Activated naive CD8-positive, alpha-beta T cell treated with anti-CD3 and anti-CD28 coated beads, Interleukin-2, amount 50 U/mL, for 16 hours (primary cell): Measurements from ENCODE around the gene SEZ6L2.
"Not testable (repeated sequence)": the region's sequence is repeated elsewhere in the genome, so short reads cannot be mapped to it uniquely, and the experiment has no call there.

ENCODE experiments used
- DNase-seq: peaks from one replicate; pipeline ENCODE4 v3.0.0-alpha.2; 2020; ENCODE audit warnings: low read depth, low spot score

The SEZ6L2 gene

DNA sequence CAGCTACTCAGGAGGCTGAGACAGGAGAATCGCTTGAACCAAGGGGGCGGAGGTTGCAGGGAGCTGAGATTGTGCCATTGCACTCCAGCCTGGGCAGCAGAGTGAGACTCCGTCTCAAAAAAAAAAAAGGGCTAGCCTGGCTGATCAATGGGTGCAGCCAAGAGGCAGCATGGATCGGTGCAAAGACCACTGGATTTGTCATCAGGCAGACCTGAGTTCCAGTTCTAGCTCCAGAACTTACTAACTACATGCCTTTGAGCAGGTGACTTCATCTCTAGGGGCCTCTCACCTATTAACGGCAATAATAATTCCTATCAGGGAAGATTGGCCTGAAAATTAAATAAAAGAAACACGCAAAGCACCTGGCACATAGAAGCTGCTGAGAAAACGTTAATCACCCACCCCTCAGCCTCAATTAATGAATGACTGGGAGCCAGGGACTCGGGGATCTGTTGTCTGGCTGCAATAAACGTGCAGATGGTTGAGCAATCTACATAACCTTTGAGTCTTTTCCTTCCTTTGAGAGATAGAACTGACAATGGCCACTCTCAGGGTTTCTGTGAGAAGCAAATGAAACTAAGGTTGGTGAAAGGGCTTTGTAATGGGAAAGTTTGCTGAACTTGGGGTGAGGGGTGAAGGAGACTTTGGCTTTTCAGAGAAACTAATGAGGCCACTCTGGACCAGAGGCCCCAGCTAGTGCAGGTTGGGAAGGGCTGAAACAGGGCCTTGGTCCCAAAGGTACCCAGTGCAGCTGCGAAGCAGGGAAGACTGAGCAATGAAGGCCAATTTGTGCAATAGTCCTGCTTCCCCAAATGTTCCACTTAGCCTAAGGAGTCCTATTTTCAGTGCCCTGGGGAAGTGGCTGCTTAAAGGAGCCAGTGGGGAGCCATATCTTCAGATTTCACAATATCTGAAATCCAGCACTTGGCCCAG, 7.6 kb downstream of the SEZ6L2 start:
- DNase-seq: no peak

DNA sequence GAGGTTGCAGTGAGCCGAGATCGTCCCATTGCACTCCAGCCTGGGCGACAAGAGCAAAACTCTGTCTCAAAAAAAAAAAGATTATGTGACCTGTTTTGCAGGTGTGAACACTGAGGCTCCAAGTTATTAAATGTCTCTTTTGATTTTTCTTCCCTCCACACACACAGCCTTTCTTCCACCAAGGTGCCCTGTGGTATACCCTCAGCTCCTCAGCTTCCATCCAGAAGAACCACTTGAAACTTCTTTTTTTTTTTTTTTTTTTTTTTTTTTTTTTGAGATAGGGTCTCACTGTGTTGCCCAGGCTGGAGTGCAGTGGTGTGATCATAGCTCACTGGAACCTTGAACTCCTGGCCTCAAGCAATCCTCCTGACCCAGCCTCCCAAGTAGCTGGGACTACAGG, 10.0 kb downstream of the SEZ6L2 start:
- not testable (repeated sequence) for DNase-seq

DNA sequence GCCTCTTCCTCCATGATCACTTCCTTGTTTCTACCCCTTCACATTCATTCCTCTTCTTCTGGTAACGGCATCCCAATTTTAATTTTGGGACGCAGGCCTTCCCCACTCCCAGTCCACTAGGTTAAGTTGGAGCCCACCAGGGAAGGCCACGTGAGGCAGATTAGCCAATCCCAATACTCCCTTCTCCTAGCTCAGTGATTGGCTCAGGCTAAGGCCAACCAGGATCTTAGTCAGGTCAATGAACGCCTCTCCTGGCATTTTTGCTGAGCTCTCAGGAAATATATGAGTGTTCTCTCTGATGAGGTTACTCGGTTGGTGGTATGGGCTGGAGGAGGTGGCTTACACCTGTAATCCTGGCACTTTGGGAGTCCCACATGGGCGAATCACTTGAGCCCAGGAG, 15.4 kb downstream of the SEZ6L2 start:
- no peak for DNase-seq

DNA sequence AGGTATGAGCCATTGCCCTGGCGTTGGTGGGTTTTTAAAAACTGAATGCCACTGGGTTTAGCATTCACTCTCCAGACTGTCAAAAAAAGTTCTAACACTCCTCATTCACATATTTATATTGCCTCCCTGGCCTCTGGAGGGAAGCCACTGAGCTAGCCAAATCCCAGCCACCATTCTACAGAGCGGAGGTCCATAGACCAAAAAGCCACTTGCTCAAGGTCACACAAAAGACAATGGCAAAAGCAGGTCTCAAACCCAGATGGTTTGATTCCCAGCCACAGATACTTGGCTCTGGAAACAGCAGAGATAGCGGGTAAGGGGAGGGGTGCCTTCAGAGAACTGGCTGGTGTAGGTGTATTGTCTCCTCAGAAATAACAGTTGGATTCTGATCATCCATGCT, 18.3 kb downstream of the SEZ6L2 start:
- no peak for DNase-seq

DNA sequence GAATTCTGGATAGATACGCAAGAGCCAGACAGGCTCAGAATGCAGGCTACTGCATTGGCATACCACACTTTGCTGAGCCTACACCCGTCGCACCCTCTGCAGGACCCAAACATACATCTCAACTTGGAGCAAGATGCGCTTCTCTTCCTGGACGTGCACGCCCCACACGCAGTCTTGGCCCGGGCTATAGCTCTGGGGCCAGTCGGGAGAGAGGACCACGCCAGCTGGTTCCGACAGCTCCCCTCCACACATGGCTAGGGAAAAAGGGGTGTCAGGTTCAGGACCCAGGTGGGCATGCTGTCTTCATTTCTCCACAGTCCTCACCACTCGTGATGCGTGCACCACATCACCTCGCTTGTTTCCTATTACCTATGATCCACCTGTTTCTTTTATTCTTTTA, 21.2 kb downstream of the SEZ6L2 start:
- DNase-seq: no peak

DNA sequence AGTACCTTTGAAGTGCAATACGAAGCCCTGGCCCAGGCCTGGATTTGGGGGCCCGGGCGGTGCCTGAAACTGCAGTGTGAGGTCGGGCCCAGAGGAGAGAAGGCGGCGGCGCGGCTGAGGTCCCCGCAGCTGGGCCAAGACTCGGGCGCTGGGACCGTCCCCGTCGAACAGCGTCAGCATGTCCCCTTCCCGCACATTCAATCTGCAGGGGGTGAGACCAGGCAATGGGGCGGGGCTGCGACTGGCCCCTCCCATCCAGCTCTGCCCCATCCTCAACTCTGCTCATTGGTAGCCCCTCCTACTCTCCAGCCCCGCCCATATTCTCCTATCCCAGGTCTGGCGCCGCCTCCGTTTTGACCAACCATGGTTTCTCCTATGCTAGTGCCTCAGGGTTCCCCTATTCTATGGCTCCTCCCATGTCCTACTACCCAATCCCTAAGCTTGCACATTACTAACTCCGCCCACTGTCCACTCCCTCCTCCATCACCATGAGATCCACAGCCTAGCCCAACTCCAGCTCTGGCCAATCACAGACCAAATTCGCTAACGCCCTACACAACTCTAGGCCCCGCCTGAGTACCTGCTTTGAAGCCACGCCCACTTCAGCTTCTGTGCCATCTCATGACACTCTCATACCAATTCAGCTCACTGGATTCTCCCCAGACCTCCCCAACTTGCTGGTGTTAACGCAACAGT, 21.9 kb downstream of the SEZ6L2 start:
- no peak for DNase-seq

DNA sequence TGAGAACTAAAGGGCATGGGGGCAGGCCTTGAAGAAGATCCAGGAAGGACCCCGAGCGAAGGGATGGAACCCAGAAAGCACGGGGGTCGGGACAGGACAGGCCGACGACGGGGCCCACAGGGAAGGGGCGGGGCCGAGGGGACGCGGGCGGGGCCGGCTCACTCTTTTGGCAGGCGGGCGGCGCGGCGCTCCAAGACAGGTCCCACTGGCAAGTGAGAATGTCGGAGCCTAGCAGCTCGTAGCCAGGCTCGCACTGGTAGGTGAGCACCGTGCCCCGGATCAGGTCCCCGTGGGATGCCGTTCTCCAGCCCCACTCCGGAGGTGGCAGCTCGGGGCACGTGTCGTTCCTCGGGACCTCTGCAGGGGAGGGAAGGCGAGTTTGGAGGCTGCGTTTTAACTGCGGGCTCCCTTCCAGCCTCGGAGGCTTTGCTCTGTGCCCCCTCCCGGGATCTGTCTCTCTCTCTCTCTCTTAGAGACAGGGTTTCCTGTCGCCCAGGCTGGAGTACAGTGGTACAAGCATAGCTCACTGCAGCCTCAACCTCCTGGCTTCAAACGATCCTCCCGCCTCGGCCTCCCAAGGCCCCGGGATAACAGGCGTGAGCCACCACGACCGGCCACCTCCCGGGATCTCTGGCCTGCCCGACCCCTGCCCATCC, 22.6 kb downstream of the SEZ6L2 start:
- no peak for DNase-seq

DNA sequence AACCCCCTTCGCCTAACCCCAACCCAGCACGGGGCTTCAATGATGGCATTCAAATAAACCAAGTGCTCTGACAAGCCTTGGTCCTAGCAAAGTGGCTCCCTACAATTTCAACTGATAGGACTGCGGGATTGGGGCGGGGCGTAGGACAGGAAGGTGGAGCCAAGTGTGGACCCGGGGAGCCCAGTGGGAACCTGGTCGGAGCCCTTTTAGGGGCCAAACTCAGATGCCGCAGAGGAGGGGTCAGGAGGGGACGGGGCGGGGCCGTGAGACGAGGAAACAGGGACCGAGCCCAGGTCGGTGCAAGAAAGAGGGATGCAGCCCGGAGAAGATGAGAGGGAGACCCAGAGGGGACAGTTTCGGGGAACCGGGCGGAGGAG, 23.1 kb downstream of the SEZ6L2 start:
- DNase-seq: no peak

DNA sequence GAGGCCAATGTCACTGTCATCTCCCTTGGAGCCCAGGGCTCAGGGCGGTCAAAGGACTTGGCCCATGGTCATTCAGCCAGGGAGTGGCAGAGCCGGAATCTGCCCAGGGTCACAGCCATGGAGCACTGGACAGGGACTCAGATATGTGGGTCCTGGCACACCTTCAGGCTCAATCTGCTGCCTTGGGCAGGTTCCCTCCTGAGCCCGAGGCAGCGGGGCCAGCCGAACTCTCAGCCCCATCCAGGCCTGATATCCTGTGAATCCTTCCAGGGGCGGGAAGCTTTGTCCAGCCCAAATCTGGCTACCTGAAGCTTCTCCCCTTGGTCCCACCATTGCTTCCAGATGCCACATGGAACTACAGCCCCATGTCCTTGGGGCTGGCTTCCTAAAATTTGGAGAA, 24.1 kb downstream of the SEZ6L2 start:
- no peak for DNase-seq

DNA sequence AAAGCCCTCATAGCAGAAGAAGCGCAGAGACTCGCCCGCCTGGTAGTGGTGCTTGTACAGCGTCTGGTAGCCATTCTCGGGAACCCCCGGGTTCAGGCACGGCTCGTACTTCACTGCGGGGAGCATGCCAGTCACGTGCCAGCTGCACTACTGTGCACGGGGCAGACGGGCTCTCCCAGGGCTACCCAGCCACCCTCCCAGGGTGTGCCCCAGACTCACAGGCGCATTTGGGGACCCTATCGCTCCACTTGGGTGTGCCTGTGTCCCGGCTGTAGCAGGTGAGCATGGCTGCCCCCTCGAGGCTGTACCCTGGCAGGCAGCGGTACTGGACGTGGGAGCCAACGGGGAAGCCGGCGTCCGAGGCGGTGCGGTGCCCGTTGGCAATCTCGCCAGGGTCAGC, 26.0 kb downstream of the SEZ6L2 start:
- no peak for DNase-seq

DNA sequence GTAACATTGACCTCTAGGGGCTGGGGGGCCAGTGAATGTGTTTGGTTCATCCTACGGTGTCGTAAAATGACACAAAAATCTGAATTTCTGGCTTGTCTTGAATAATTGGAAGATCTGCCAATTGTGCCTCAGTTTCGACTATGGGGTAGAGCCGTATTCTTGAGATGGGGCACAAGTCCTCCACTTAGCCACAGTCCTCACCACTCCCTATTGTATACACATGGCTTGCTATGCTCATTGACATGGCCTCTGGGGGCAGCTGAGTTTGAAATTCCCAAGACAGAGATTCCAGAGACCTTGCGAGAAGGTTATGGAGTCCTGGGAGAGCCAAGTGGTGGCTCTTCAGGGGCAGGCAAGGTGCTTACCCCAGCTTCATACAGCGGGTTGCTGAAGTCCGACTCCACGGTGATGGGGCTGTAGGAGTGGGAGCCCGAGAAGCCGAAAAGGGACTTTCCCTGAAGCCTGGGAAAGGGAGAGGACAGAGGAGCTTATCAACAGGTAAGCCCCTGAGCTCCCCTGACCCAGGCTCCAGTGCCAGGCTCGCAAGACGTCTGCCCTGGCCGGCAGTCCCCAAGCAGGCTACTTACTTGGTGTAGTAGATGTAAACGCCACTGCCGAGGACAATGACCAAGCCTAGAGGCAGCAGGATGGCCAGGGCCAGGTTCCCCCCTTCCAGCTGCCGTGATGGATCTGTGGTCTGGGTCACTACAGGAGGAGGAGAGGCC, 27.4 kb downstream of the SEZ6L2 start:
- no peak for DNase-seq

DNA sequence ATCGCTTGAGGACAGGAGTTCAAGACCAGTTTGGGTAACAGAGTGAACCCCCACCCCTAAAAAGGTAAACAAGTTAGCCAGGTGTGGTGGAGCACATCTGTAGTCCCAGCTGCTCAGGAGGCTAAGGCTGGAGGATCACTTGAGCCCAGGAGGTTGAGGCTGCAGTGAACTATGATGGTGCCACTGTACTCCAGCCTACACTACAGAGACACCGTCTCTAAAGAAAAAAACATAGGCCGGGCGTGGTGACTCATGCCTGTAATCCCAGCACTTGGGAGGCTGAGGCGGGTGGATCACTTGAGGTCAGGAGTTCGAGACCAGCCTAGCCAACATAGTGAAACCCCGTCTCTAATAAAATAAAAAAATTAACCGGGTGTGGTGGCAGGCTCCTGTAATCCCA, 30.3 kb downstream of the SEZ6L2 start:
- DNase-seq: not testable (repeated sequence)

DNA sequence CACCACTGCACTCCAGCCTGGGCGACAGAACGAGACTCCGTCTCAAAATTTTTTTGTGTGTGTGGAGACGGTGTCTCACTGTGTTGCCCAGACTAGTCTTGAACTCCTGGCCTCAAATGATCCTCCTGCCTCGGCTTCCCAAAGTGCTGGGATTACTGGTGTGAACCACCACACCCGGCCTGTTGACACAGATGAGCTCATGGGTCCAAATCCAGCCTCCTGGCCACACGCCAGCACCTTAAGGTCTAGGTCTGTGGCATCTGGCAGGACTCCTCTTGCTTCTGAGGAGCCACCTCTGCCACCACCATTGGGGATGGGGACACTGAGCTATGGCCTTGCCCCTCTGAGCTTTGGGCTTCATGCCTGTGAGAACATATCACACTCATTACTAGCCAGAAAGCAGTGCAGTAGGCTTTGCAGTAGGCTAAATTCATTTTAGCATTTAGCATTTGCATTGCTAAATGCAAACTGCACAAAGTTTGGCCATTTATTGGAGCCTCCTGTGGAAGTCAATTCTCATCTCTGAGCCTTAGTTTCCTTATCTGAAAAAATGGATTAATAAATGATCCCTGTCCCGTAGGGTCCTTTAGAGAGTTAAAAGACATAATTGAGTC, 30.8 kb downstream of the SEZ6L2 start:
- no peak for DNase-seq

DNA sequence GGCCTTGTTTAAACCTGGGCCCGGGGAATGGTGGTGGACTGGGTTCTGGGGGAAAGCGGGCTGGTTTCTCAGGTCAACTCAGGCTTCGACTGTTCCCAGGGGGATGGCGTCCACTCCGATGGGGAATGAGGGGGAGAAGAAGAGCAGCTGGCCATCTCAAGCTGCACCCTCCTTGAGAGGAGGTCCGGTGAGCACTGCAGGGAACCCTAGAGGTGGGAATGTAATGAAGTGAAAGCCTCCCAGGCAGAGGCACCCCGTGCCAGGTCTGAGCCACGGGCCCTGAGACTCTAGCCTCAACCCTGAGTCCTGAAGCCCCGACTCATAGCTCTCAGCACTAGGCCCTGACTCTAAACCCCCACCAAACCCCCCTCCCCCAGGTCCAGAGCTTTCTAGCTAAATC, 35.1 kb downstream of the SEZ6L2 start:
- DNase-seq: no peak

DNA sequence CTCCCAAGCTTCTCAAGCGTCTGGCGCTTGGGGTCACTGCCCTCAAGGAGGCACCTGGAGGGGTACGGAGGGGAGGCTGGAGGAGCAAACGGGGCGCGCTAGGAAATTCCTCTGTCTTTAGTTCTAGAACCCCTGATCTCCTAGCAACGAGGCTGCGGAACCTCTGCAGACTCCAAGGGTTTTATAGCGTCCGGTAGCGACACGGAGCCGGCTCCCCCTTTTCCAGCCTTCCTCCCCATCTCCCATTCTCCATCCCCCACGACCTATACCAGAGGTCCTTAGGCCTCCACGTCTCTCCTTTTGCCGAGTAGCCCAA, 35.7 kb downstream of the SEZ6L2 start:
- no peak for DNase-seq

DNA sequence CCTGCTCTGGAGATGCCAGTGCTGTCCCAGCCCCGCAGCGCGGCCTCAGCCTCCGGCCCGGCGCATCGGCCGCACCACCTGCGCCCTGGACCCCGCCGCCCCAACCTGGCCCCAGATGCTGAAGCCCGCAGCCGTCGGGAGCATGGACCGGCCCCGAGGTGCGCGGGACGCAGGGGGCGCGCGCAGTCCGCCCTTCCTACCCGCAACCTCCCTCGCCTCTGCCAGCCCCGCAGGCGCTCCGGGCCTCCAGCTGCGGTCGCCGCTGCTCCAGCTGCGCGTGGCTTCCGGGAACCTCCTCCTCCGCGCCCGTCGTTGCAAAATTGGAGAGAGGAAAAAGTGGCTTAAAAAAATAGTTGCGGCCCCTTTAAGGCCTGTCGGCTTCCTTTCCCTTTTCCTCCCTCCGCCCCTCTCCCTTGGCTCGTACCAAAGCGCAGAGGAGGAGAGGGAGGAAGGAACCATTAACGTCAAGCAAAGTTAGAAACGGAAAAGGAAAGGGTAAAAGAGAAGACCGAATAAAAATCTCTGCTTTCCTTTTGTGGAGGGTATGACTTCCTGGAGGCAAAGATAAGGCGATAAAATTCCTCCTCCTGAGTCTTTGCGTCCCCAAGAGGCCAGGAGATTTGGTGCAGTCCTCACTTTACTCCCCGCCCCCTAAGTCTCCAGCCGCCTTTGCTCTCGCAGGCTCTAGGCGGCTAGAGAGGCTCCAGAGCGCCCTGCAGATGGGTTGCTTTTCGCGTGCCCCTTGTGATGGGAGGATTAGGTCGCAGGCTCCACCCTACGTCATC, 36.3 kb downstream of the SEZ6L2 start, which contains the start of gene CDIPT:
Gene CDIPT, minus strand, starts transcription at position 343 of the 785 bp plus-strand sequence. CDS start 369 bp downstream, outside the sequence.
- DNase-seq: peak; percentile 79

DNA sequence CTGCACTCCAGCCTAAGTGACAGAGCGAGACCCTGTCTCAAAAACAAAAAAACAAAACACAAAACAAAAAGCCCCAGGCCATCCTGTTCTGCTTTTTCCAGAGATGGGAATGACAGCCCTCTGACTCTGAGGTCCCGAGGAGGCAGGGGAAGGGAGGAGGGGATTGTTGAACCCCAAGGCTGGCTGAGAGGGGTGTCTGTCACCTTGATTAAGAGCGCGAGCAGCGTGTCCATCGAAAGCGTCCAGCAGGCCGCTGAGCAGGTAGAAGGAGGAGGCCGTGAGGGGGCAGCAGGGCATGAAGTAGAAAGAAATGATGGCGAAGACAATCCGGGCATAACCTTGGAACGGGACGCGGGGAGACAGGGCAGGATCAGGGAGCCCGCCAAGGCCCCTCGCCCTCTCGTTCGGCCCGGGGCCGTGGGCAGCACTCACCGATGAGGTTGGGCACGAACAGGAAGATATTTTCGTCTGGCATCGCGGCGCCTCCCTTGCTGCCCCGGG, 36.9 kb downstream of the SEZ6L2 start:
- no peak for DNase-seq

DNA sequence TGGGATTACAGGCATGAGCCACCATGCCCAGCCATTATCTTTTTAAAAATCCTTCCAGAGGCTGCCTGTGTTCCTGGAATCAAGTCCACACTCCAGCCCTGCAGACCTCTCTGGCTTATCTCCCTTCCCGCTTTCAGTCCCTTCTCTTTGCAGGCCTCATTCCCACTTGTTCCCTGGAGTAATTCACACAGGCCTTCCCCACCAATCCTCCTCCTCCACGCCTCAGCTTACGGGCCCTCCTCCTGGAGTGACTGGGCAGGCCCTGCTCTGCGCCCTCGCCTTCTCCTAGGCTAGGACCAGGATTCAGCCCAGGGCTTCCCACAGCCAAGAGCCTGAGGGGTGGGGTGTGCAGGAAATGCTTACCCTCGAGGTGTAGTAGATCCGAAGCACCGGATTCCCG, 39.1 kb downstream of the SEZ6L2 start:
- no peak for DNase-seq

DNA sequence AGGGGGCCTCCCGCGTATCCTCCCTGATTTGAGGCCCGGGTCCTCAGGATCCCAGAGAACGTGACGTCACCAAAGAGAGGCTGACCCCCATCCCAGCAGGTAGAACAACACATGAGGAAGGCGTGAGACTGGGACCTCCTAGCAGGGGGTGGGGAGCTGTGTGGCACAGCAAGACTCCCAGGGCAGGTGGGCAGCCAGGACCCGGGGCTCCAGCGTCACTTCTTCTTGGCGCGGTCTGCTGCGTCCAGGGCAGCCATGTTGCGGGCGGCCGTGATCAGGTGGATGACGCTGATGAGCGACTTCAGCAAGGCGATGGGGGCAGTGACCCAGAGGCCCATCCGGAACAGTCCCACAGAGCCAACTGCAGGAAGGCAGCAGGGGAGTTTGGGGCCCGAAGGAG, 40.4 kb downstream of the SEZ6L2 start:
- no peak for DNase-seq

DNA sequence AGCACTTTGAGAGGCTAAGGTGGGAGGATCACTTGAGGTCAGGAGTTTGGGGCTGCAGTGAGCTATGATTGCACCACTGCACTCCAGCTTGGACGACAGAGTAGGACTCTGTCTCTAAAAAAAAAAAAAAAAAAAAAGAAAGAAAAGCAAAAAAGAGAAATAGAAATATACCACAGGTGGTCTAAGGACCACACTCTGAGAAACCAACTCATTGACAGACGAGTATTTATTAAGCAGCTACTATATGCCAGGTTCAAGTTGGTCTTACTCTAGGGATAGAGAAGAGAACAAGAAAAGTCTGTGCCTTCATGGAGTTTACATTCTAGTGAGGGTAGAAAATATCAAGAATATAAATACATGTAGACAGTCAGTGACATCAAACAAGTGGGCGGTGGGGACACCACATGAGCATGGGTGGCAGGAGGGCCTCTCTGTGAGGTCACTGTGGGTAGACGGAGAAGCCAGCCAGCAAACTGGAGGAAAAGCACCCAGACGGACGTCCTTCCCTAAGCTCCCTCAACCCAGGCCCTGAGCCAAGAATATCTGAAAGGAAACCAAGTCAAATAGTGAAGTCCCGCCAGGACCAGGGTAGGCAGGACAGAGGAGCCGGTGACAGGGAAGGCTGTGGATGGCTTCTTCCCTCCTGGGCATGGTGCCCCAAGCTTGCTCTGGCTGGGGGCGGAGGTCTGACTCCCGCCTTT, 41.1 kb downstream of the SEZ6L2 start:
- no peak for DNase-seq
